Measurements from ENCODE around the gene DLG2. TPM values are rescaled to one million over a fixed set of nuclear protein-coding genes. Genes with fewer than 3 reads are reported as not detected.

The DLG2 gene
- total and polyA plus RNA-seq, 9 of the 15 experiments (the other 6 are each of a cell fraction or from before 2014, with no cell fraction given): 0.52 to 1.6 (median 0.95) TPM

- TF ChIP-seq, protein P1, sequence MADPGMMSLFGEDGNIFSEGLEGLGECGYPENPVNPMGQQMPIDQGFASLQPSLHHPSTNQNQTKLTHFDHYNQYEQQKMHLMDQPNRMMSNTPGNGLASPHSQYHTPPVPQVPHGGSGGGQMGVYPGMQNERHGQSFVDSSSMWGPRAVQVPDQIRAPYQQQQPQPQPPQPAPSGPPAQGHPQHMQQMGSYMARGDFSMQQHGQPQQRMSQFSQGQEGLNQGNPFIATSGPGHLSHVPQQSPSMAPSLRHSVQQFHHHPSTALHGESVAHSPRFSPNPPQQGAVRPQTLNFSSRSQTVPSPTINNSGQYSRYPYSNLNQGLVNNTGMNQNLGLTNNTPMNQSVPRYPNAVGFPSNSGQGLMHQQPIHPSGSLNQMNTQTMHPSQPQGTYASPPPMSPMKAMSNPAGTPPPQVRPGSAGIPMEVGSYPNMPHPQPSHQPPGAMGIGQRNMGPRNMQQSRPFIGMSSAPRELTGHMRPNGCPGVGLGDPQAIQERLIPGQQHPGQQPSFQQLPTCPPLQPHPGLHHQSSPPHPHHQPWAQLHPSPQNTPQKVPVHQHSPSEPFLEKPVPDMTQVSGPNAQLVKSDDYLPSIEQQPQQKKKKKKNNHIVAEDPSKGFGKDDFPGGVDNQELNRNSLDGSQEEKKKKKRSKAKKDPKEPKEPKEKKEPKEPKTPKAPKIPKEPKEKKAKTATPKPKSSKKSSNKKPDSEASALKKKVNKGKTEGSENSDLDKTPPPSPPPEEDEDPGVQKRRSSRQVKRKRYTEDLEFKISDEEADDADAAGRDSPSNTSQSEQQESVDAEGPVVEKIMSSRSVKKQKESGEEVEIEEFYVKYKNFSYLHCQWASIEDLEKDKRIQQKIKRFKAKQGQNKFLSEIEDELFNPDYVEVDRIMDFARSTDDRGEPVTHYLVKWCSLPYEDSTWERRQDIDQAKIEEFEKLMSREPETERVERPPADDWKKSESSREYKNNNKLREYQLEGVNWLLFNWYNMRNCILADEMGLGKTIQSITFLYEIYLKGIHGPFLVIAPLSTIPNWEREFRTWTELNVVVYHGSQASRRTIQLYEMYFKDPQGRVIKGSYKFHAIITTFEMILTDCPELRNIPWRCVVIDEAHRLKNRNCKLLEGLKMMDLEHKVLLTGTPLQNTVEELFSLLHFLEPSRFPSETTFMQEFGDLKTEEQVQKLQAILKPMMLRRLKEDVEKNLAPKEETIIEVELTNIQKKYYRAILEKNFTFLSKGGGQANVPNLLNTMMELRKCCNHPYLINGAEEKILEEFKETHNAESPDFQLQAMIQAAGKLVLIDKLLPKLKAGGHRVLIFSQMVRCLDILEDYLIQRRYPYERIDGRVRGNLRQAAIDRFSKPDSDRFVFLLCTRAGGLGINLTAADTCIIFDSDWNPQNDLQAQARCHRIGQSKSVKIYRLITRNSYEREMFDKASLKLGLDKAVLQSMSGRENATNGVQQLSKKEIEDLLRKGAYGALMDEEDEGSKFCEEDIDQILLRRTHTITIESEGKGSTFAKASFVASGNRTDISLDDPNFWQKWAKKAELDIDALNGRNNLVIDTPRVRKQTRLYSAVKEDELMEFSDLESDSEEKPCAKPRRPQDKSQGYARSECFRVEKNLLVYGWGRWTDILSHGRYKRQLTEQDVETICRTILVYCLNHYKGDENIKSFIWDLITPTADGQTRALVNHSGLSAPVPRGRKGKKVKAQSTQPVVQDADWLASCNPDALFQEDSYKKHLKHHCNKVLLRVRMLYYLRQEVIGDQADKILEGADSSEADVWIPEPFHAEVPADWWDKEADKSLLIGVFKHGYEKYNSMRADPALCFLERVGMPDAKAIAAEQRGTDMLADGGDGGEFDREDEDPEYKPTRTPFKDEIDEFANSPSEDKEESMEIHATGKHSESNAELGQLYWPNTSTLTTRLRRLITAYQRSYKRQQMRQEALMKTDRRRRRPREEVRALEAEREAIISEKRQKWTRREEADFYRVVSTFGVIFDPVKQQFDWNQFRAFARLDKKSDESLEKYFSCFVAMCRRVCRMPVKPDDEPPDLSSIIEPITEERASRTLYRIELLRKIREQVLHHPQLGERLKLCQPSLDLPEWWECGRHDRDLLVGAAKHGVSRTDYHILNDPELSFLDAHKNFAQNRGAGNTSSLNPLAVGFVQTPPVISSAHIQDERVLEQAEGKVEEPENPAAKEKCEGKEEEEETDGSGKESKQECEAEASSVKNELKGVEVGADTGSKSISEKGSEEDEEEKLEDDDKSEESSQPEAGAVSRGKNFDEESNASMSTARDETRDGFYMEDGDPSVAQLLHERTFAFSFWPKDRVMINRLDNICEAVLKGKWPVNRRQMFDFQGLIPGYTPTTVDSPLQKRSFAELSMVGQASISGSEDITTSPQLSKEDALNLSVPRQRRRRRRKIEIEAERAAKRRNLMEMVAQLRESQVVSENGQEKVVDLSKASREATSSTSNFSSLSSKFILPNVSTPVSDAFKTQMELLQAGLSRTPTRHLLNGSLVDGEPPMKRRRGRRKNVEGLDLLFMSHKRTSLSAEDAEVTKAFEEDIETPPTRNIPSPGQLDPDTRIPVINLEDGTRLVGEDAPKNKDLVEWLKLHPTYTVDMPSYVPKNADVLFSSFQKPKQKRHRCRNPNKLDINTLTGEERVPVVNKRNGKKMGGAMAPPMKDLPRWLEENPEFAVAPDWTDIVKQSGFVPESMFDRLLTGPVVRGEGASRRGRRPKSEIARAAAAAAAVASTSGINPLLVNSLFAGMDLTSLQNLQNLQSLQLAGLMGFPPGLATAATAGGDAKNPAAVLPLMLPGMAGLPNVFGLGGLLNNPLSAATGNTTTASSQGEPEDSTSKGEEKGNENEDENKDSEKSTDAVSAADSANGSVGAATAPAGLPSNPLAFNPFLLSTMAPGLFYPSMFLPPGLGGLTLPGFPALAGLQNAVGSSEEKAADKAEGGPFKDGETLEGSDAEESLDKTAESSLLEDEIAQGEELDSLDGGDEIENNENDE (IDR thresholded peaks at IDR 0.05; ENCODE audit: low read depth, low read length): no peak
- TF ChIP-seq RHOXF2B (CRISPR knock-in tag; conservative IDR thresholded peaks at IDR 0.05) (no peak), RB1 (IDR thresholded peaks at IDR 0.05; ENCODE audit: low read depth) (peak; percentile 17; the same call in 1 of the 2 replicates), SMAD3 (CRISPR knock-in tag; conservative IDR thresholded peaks at IDR 0.05) (no peak), ZNF133 (CRISPR knock-in tag; IDR thresholded peaks at IDR 0.05) (no peak), L3MBTL2 (IDR thresholded peaks at IDR 0.05) (peak; percentile 57), ATF1 (CRISPR knock-in tag; IDR thresholded peaks at IDR 0.05) (no peak), ATF1 (tag; IDR thresholded peaks at IDR 0.05) (peak; percentile 96), CBFB (CRISPR knock-in tag; IDR thresholded peaks at IDR 0.05) (no peak), CREM (IDR thresholded peaks at IDR 0.05; ENCODE audit: low read depth) (peak; percentile 89), RFX1 (IDR thresholded peaks at IDR 0.05) (no peak), NCOA4 (IDR thresholded peaks at IDR 0.05; ENCODE audit: partially characterized antibody) (no peak), WHSC1 (IDR thresholded peaks at IDR 0.05; ENCODE audit: low read length) (no peak), TRIM28 (IDR thresholded peaks at IDR 0.05) (no peak), BDP1 (IDR thresholded peaks at IDR 0.05; ENCODE audit: insufficient read depth, insufficient read length) (no peak), TOE1 (IDR thresholded peaks at IDR 0.05; ENCODE audit: borderline replicate concordance) (peak; percentile 78; the same call in 1 of the 2 replicates), TOE1 (CRISPR knock-in tag; IDR thresholded peaks at IDR 0.05; ENCODE audit: borderline replicate concordance, low read depth) (no peak), KDM4B (IDR thresholded peaks at IDR 0.05; ENCODE audit: borderline replicate concordance in 2 of 2, low read depth in 1 of 2) (no peak)
- TF ChIP-seq, protein P2, sequence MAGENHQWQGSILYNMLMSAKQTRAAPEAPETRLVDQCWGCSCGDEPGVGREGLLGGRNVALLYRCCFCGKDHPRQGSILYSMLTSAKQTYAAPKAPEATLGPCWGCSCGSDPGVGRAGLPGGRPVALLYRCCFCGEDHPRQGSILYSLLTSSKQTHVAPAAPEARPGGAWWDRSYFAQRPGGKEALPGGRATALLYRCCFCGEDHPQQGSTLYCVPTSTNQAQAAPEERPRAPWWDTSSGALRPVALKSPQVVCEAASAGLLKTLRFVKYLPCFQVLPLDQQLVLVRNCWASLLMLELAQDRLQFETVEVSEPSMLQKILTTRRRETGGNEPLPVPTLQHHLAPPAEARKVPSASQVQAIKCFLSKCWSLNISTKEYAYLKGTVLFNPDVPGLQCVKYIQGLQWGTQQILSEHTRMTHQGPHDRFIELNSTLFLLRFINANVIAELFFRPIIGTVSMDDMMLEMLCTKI (IDR thresholded peaks at IDR 0.05; ENCODE audit: partially characterized antibody): no peak
Observed at GRCh38 chr11:85647604-85648299, 20.6 kb upstream of the DLG2 start, which contains the start of gene TMEM126A (continued).

All from K562 (cell line).